K562 (cell line): Measurements from ENCODE around the gene ARMC6. TPM values are rescaled to one million over a fixed set of nuclear protein-coding genes. Genes with fewer than 3 reads are reported as not detected.

Experiments
- BHLHE40 ChIP-seq: IDR thresholded peaks from 2 replicates; pipeline ENCODE4 v1.6.1; 2011; ENCODE audit warnings: low read length, improper control_type of control experiment
- CHD1 ChIP-seq: fragments of 200-600 bp; sonication (generic); IDR thresholded peaks from one replicate; pipeline ENCODE4 v1.6.1; 2012; ENCODE audit warnings: mild to moderate bottlenecking, moderate library complexity, low read length, inconsistent platforms
- MNT ChIP-seq, 2 experiments: fragments of 450-650 bp; conservative IDR thresholded peaks; 2 replicates each; pipeline ENCODE4 v1.6.1; 2017; ENCODE audit warnings: mild to moderate bottlenecking in 2 of 2, moderate library complexity in 2 of 2
- NFIC ChIP-seq: fragments of 450-650 bp; IDR thresholded peaks from 2 replicates; pipeline ENCODE4 v1.6.1; 2017; ENCODE audit warnings: mild to moderate bottlenecking, inconsistent platforms
- PHF20 ChIP-seq: fragments of 450-650 bp; IDR thresholded peaks from 2 replicates; pipeline ENCODE4 v1.6.1; 2018; ENCODE audit not compliant: partially characterized antibody
- PRDM10 ChIP-seq: fragments of 450-650 bp; IDR thresholded peaks from 2 replicates; pipeline ENCODE4 v1.6.1; 2018; ENCODE audit not compliant: partially characterized antibody
- PRPF4 ChIP-seq: fragments of 200-400 bp; formaldehyde crosslinking; IDR thresholded peaks from one replicate; pipeline ENCODE4 v1.6.1; 2017; ENCODE audit warnings: low read length, low read depth, mild to moderate bottlenecking; ENCODE audit not compliant: insufficient read depth, poor library complexity, severe bottlenecking
- SP1 ChIP-seq: sonication (generic); formaldehyde crosslinking; IDR thresholded peaks from 2 replicates; pipeline ENCODE4 v1.8.1; 2022; ENCODE audit warnings: mild to moderate bottlenecking, missing genetic modification reagents
- STAT5A ChIP-seq: IDR thresholded peaks from 2 replicates; pipeline ENCODE4 v1.6.1; 2012; ENCODE audit warnings: low read length, inconsistent platforms, borderline replicate concordance
- ZEB2 ChIP-seq: fragments of 450-650 bp; IDR thresholded peaks from 2 replicates; pipeline ENCODE4 v1.6.1; 2016
- ZNF586 ChIP-seq: fragments of 450-650 bp; formaldehyde crosslinking; conservative IDR thresholded peaks from 2 replicates; pipeline ENCODE4 v1.4.0; 2020; ENCODE audit warnings: mild to moderate bottlenecking, moderate library complexity
- polyA plus RNA-seq, 8 experiments: library from polyadenylated mRNA; depleted of rRNA in 4 of 8; stranded (reverse) in 5 of 8; unstranded in 3 of 8; fragments of >200 nt; fragmentation: Nextera tagmentation in 2 of 8; fragmentation: Illumina TruSeq in 1 of 8; extraction: Ambion mirVana in 2 of 8; extraction: Trizol in 1 of 8; gene quantifications; 2 replicates each; pipeline versions ENCODE4 v1.2.1 to v1.2.3, GENCODE V29; 2011 to 2014; ENCODE audit warnings: inconsistent platforms in 1 of 8, missing spikeins in 1 of 8
- total RNA-seq, 7 experiments: library from RNA; depleted of rRNA in 6 of 7; stranded (reverse); fragments of >200 nt in 6 of 7; fragmentation: Illumina TruSeq in 2 of 7; extraction: Trizol in 2 of 7; gene quantifications; 2 replicates each; pipeline versions ENCODE4 v1.2.1 to v1.2.3, GENCODE V29; 2011 to 2021; ENCODE audit warnings: low replicate concordance in 1 of 7
- TF ChIP-seq, protein P1 (sequence below): fragments of 450-650 bp; IDR thresholded peaks from 2 replicates; pipeline ENCODE4 v1.6.1; 2017; ENCODE audit warnings: antibody characterized with exemption, mild to moderate bottlenecking
- TF ChIP-seq, protein P2 (sequence below): sonication (generic); formaldehyde crosslinking; IDR thresholded peaks from 2 replicates; pipeline ENCODE4 v1.8.1; 2023; ENCODE audit warnings: mild to moderate bottlenecking, missing genetic modification reagents

Gene ARMC6
- total and polyA plus RNA-seq, 9 of the 15 experiments (the other 6 are each of a cell fraction or from before 2014, with no cell fraction given), result 2.1 to 93.4 (median 63.6) TPM

DNA sequence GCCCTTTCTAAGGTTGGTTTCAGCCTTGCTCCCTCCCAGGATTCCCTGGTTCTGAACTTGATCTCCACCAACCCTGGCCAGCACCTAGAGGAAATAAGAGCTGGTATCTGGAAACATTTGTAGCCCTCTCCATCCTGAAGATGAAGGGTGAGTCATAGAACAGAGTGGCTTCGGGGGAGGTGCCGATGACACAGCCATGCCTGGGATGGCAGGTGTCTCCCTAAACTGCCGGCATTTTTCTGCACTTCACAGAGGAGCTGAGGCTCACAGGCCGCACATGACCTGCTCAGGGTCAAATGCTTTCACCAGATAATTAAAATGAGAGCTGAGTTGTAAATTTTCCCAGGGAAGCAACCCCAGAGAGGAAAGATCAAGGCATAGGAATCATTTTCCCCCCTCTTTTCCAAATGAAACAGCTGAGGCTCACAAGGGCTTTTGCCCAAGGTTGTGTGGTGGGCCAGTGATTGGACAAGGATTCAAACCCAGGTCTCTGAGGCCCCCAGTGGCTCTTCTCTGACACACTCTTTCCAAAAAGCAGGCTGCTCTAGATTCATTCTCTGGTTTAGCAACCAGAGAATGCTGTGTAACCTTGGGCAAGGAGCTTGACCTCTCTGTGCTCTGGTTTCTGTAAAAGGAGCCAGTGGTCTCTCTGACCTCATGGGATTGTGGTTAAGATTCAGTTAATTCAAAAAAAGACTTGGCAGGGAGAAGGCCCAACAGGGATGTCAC is 29.2 kb downstream of the ARMC6 start (continued):
- TF ChIP-seq CHD1 (no peak), PHF20 (peak; percentile 25), ZEB2 (peak; percentile 87; the same call in 1 of the 2 replicates), SP1 (CRISPR knock-in tag) (0 out of 2 replicates have a peak, but pooled peaks have one; percentile 16), BHLHE40 (peak; percentile 79; the same call in 1 of the 2 replicates), PRPF4 (no peak), ZNF586 (CRISPR knock-in tag) (no peak), MNT (conservative IDR thresholded peaks at IDR 0.05) (peak; percentile 20 to 53; a peak in 2 of 4 replicates), PRDM10 (peak; percentile 72), STAT5A (no peak), NFIC (no peak)
- TF ChIP-seq, protein P1, sequence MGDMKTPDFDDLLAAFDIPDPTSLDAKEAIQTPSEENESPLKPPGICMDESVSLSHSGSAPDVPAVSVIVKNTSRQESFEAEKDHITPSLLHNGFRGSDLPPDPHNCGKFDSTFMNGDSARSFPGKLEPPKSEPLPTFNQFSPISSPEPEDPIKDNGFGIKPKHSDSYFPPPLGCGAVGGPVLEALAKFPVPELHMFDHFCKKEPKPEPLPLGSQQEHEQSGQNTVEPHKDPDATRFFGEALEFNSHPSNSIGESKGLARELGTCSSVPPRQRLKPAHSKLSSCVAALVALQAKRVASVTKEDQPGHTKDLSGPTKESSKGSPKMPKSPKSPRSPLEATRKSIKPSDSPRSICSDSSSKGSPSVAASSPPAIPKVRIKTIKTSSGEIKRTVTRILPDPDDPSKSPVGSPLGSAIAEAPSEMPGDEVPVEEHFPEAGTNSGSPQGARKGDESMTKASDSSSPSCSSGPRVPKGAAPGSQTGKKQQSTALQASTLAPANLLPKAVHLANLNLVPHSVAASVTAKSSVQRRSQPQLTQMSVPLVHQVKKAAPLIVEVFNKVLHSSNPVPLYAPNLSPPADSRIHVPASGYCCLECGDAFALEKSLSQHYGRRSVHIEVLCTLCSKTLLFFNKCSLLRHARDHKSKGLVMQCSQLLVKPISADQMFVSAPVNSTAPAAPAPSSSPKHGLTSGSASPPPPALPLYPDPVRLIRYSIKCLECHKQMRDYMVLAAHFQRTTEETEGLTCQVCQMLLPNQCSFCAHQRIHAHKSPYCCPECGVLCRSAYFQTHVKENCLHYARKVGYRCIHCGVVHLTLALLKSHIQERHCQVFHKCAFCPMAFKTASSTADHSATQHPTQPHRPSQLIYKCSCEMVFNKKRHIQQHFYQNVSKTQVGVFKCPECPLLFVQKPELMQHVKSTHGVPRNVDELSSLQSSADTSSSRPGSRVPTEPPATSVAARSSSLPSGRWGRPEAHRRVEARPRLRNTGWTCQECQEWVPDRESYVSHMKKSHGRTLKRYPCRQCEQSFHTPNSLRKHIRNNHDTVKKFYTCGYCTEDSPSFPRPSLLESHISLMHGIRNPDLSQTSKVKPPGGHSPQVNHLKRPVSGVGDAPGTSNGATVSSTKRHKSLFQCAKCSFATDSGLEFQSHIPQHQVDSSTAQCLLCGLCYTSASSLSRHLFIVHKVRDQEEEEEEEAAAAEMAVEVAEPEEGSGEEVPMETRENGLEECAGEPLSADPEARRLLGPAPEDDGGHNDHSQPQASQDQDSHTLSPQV, result peak; percentile 84
- TF ChIP-seq, protein P2, sequence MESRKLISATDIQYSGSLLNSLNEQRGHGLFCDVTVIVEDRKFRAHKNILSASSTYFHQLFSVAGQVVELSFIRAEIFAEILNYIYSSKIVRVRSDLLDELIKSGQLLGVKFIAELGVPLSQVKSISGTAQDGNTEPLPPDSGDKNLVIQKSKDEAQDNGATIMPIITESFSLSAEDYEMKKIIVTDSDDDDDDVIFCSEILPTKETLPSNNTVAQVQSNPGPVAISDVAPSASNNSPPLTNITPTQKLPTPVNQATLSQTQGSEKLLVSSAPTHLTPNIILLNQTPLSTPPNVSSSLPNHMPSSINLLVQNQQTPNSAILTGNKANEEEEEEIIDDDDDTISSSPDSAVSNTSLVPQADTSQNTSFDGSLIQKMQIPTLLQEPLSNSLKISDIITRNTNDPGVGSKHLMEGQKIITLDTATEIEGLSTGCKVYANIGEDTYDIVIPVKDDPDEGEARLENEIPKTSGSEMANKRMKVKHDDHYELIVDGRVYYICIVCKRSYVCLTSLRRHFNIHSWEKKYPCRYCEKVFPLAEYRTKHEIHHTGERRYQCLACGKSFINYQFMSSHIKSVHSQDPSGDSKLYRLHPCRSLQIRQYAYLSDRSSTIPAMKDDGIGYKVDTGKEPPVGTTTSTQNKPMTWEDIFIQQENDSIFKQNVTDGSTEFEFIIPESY (CRISPR knock-in tag), result no peak
